SK-N-SH treated with all-trans-retinoic acid at 6 μM for 48 hours (cell line): ENCODE results near the gene PSEN2.

Source experiments
- ATAC-seq: fragments of 200-7000 bp; cut with Tn5 transposase; 3 replicates; pipeline ENCODE4 v1.9.1; 2020; ENCODE audit warnings: mild to moderate bottlenecking, moderate library complexity
- ARNTL ChIP-seq: fragments of 450-650 bp; formaldehyde crosslinking; IDR thresholded peaks from 2 replicates; pipeline ENCODE4 v1.5.0; 2020; ENCODE audit warnings: low read depth, mild to moderate bottlenecking, moderate library complexity, borderline replicate concordance
- BACH2 ChIP-seq: fragments of 250-450 bp; sonication (Bioruptor Pico); IDR thresholded peaks from 2 replicates; pipeline ENCODE4 v1.9.0; 2021; ENCODE audit warnings: mild to moderate bottlenecking, borderline replicate concordance
- CREB5 ChIP-seq: fragments of 250-450 bp; sonication (Bioruptor Pico); IDR thresholded peaks from 2 replicates; pipeline ENCODE4 v1.5.1; 2020; ENCODE audit warnings: low read depth, mild to moderate bottlenecking, moderate library complexity
- CSDC2 ChIP-seq: fragments of 250-450 bp; sonication (Bioruptor Pico); IDR thresholded peaks from 2 replicates; pipeline ENCODE4 v1.5.0; 2020; ENCODE audit warnings: mild to moderate bottlenecking, moderate library complexity
- CSRNP3 ChIP-seq: fragments of 250-450 bp; sonication (Bioruptor Pico); IDR thresholded peaks from 2 replicates; pipeline ENCODE4 v1.5.1; 2021; ENCODE audit warnings: mild to moderate bottlenecking, moderate library complexity
- GLIS3 ChIP-seq: fragments of 250-450 bp; sonication (Bioruptor Pico); IDR thresholded peaks from 2 replicates; pipeline ENCODE4 v1.5.0; 2020; ENCODE audit warnings: mild to moderate bottlenecking, moderate library complexity
- ISL1 ChIP-seq: fragments of 250-450 bp; sonication (Bioruptor Pico); IDR thresholded peaks from 2 replicates; pipeline ENCODE4 v2.1.2; 2022; ENCODE audit warnings: mild to moderate bottlenecking, moderate library complexity
- OSR1 ChIP-seq: fragments of 250-450 bp; sonication (Bioruptor Pico); IDR thresholded peaks from 2 replicates; pipeline ENCODE4 v1.8.0; 2022; ENCODE audit warnings: moderate library complexity, mild to moderate bottlenecking, inconsistent platforms
- PATZ1 ChIP-seq: fragments of 250-450 bp; sonication (Bioruptor Pico); IDR thresholded peaks from 2 replicates; pipeline ENCODE4 v1.8.0; 2020; ENCODE audit warnings: mild to moderate bottlenecking, moderate library complexity, borderline replicate concordance
- PPARA ChIP-seq: fragments of 250-450 bp; sonication (Bioruptor Pico); IDR thresholded peaks from 2 replicates; pipeline ENCODE4 v1.5.0; 2020; ENCODE audit warnings: mild to moderate bottlenecking, borderline replicate concordance
- RARB ChIP-seq: fragments of 250-450 bp; sonication (Bioruptor Pico); IDR thresholded peaks from 2 replicates; pipeline ENCODE4 v1.8.0; 2021; ENCODE audit warnings: mild to moderate bottlenecking, moderate library complexity
- TCF4 ChIP-seq: fragments of 250-450 bp; sonication (Bioruptor Pico); IDR thresholded peaks from 2 replicates; pipeline ENCODE4 v1.8.0; 2021; ENCODE audit warnings: mild to moderate bottlenecking, moderate library complexity, borderline replicate concordance
- TOX ChIP-seq: fragments of 250-450 bp; sonication (Bioruptor Pico); IDR thresholded peaks from 2 replicates; pipeline ENCODE4 v1.8.0; 2021; ENCODE audit warnings: mild to moderate bottlenecking, moderate library complexity, borderline replicate concordance
- TSHZ2 ChIP-seq: fragments of 250-450 bp; sonication (Bioruptor Pico); IDR thresholded peaks from 2 replicates; pipeline ENCODE4 v1.5.0; 2020; ENCODE audit warnings: mild to moderate bottlenecking, moderate library complexity
- ZFP3 ChIP-seq: fragments of 250-450 bp; sonication (Bioruptor Pico); IDR thresholded peaks from 2 replicates; pipeline ENCODE4 v1.5.0; 2020; ENCODE audit warnings: mild to moderate bottlenecking, moderate library complexity
- ZFP30 ChIP-seq: fragments of 450-650 bp; formaldehyde crosslinking; IDR thresholded peaks from 2 replicates; pipeline ENCODE4 v1.5.0; 2022; ENCODE audit warnings: mild to moderate bottlenecking, moderate library complexity
- ZNF565 ChIP-seq: fragments of 450-650 bp; formaldehyde crosslinking; conservative IDR thresholded peaks from 2 replicates; pipeline ENCODE4 v1.5.0; 2020; ENCODE audit warnings: low read depth, mild to moderate bottlenecking, moderate library complexity
- TF ChIP-seq, protein P1 (sequence below): fragments of 250-450 bp; sonication (Bioruptor Pico); IDR thresholded peaks from 2 replicates; pipeline ENCODE4 v1.8.0; 2021; ENCODE audit warnings: low read depth, mild to moderate bottlenecking, moderate library complexity, borderline replicate concordance

Gene PSEN2

DNA sequence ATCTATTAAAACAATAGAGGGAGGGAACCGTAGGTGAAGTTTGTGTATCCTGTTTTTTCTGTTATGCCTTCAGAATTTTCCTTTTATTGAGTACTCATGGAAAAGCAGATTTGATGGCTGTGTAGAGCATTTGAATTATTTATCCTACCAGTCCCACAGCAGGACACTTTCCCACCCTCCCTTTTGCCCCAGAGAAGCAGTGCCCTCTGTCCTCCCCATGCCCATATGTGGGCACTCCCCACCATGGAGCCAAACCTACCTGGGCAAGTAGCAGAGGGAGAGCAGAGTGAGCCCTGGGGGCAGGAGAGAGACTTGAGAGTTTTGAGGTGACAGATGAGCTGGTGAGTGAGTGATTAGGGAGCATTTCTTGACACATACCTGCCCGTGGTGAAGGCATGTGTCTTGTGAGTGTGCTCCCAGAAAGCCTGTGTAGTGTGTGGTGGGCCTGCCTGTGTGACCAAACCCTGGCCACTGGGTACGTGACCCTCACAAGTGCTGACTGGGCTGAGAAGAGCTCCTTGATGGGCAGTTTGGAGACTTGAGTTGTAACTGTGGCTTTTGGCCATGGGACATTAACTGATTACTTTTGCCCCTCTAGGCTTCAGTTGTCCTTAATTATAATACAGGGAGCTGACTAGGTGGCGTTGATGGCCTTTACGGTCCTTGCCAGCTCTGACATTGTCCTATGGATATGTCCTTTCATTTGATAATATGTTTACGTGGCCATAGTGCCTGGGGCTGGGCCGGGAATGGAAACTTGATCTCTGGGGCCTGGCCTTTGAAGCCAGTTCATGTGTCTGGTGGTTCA, 3.6 kb downstream of the PSEN2 start:
- ATAC-seq: no peak
- TF ChIP-seq TCF4 (CRISPR knock-in tag) (no peak), BACH2 (no peak), PATZ1 (CRISPR knock-in tag) (no peak), GLIS3 (CRISPR knock-in tag) (no peak), ZFP3 (no peak), CREB5 (CRISPR knock-in tag) (no peak), CSDC2 (CRISPR knock-in tag) (no peak), ARNTL (no peak), OSR1 (CRISPR knock-in tag) (no peak), ZFP30 (CRISPR knock-in tag) (no peak), ISL1 (CRISPR knock-in tag) (no peak), PPARA (CRISPR knock-in tag) (no peak), TOX (CRISPR knock-in tag) (no peak), TSHZ2 (no peak)
- TF ChIP-seq, protein P1, sequence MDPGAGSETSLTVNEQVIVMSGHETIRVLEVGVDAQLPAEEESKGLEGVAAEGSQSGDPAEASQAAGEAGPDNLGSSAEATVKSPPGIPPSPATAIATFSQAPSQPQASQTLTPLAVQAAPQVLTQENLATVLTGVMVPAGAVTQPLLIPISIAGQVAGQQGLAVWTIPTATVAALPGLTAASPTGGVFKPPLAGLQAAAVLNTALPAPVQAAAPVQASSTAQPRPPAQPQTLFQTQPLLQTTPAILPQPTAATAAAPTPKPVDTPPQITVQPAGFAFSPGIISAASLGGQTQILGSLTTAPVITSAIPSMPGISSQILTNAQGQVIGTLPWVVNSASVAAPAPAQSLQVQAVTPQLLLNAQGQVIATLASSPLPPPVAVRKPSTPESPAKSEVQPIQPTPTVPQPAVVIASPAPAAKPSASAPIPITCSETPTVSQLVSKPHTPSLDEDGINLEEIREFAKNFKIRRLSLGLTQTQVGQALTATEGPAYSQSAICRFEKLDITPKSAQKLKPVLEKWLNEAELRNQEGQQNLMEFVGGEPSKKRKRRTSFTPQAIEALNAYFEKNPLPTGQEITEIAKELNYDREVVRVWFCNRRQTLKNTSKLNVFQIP: no peak

- TF ChIP-seq CREB5 (CRISPR knock-in tag) (no peak), TCF4 (CRISPR knock-in tag) (no peak), ZNF565 (CRISPR knock-in tag) (no peak), CSRNP3 (no peak), RARB (CRISPR knock-in tag) (no peak), PPARA (CRISPR knock-in tag) (no peak)
- TF ChIP-seq, protein P1: no peak
- no peak for ATAC-seq
Observed at GRCh38 chr1:226874579-226875425, 4.4 kb downstream of the PSEN2 start.
